LNCAP (cell line): ENCODE measurements around the gene TBX5.

Source experiments
- TF ChIP-seq, protein P1 (sequence below): fragments of 450-650 bp; IDR thresholded peaks from 2 replicates; pipeline ENCODE4 v1.5.1; 2017; ENCODE audit warnings: mild to moderate bottlenecking

TBX5 gene

DNA sequence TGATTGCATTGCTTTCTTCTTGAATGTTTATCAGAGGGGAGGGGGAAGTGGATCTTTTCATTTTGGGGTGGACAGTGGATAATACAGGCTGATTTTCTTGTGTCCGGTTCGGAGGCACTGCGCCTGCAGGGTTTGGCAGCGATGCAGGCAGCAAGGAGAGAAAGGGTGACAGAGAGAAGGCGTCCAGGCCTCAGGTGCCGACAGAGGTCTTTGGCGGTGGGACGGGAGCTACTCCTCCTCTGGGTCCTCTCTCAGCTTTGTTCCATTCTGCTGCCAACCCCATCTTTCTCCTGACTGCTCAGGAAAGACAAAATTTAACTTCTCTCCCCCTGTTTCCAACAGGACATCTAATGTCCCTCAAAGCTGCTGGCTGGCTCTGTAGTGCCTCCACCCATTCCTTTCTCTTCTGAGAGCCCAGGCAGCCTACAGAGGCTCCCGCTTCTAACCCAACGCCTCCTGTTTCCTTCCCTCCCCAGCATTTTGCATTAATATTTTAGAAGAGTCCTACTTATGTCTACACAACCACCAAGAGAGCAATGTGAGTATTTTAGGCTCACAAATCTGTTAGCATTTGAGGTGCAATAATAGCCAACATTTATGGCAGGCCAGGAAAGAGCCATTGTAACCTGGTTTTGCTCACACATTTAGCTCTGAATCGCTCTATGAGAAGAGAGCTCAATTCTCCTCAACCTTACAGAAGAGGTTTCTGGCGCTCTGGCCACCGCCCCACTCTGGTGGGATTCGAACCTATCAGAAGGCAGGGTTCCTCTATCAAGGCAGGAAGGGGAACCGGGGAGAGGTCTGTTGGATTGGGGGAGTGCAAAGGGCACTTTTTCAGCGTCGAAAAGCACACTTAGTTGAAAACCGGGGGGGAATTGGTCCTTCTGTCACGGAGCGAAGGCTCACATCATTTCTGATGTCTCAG, 7.1 kb upstream of the TBX5 start:
- TF ChIP-seq, protein P1, sequence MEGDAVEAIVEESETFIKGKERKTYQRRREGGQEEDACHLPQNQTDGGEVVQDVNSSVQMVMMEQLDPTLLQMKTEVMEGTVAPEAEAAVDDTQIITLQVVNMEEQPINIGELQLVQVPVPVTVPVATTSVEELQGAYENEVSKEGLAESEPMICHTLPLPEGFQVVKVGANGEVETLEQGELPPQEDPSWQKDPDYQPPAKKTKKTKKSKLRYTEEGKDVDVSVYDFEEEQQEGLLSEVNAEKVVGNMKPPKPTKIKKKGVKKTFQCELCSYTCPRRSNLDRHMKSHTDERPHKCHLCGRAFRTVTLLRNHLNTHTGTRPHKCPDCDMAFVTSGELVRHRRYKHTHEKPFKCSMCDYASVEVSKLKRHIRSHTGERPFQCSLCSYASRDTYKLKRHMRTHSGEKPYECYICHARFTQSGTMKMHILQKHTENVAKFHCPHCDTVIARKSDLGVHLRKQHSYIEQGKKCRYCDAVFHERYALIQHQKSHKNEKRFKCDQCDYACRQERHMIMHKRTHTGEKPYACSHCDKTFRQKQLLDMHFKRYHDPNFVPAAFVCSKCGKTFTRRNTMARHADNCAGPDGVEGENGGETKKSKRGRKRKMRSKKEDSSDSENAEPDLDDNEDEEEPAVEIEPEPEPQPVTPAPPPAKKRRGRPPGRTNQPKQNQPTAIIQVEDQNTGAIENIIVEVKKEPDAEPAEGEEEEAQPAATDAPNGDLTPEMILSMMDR = no peak

DNA sequence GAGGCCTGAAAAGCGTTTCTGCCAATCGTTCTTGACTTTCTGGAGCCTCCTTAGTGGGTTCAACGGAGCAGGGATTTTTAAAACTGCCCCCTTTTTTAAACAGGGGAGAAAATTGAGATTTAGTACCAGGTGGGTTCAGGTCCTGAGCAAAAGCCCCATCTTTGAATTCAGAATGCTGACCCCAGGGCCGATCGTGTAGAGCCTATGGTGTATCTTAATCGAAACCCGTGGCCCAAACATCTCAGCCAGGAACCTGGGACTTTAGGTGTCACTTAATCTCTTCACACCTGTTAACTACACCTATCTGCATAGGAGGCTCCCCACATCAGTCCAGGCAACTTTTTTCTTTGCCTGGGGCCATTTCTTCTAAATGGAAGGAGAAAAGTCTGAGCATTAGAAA, 6.4 kb upstream of the TBX5 start:
- TF ChIP-seq, protein P1 = no peak

DNA sequence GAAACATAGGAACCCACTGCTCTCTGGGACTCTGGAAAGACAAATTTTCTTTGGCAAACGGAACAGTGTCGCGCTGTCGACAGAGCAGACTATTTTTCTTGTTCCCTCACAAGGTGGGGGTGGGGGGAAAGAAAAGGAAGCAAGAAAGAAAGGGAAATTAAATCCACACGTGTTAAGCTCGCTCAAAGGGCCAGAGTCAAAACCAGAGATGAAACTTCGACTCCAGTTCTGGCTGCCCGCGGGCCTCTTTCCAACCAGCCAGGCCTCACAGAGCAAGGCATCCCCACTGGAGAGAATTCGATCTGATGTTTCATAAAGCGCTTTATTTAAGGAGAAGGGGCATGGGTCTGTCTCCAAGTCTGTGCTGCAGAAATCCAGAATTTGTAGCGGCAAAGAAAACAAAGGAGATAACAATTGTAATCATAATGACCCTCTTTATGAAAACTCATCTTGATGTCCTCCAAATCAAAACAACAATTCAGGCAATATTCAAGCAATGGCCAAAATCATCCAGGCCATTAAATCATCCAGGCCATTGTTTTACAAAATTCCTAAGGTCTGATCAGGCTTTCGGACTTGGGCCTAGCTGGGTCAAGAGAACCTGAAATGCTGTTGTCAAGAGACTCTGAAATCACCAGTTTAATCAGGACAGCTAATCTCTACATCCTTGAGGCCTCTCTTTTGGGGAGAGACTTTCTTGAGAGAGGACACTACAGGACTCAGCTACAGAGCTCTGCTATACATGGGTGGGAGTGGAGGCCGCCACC, 5.3 kb upstream of the TBX5 start:
- TF ChIP-seq, protein P1 = no peak

DNA sequence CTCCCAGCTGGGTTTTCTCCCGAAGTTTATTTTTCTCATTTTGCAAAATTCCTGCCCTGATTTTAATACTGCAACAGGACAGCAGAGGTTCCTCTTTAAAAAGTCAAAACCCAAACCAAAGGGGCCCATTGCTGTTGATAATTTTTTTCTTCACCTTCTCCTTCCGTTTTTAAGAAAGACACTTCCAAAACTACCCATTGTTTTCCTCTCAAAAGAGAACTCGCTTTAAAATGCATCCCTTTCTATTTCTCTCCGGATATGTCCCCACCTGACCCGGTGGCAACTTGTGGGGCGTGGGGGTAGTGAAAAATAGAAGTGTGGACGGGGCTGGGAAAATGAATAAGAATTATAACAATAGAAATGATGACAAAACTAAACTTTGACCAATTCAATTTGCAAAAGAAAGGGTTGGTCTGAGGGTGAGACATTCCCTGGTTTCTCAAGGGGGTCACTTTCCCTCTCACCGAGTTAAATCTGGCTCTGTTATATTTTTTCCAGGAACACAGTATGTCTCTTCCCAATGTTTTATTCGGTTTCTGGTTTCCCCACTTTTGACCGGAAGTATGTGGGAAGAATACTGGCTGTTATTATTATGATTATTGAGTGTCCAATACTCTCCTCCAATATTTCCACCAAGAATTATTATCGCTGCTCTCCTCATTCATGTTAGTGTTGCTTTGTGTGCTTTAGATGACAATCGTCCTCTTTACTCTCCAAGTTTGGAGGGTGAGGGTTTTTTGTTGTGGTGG, 4.1 kb upstream of the TBX5 start:
- TF ChIP-seq, protein P1 = no peak

DNA sequence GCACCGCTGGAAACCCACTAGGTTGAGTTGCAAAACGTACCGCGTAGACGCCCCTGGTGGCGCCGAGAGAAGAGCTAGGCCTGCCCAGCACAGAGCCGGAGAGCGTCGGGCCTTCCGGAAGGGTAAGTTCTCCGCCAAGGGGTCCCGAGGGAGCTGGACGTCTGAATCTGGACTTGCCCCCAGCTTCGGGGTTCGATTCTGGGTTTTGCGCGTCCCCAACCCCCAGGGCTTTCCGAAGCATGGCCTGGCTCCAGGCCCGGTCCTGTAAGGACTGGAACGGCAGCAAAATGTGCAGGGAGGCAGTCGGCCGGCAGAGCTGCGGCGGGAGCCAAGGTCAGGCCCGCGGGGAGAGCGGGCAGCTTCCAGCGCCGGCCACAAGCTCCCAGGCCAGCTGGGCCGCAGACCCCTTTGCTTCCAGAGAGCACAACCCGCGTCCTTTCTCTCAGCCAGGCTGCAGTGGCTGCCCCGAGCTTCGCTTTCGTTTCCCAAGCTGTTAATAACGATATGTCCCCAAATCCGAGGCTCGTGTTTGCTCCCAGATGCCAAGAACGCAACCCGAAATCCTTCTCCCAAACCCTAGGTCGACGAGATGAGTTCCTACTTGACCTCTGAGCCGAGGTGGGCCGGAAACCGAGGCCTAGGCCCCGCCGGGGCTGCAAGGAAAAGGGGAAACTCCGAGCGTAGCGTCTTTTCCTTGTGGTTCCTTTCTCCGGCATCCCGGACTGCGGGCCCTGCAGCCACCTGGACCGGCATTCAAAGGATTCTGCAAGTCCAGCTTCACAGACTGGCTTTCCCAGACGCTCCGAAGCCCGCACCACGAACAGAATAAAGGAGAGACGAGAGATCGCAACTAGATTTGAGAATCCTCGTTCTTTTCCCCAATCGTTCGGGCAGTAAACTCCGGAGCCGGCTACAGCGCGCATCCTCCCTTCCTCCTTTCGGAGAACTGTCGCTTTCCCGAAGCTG, 3.2 kb upstream of the TBX5 start:
- TF ChIP-seq, protein P1 = no peak

DNA sequence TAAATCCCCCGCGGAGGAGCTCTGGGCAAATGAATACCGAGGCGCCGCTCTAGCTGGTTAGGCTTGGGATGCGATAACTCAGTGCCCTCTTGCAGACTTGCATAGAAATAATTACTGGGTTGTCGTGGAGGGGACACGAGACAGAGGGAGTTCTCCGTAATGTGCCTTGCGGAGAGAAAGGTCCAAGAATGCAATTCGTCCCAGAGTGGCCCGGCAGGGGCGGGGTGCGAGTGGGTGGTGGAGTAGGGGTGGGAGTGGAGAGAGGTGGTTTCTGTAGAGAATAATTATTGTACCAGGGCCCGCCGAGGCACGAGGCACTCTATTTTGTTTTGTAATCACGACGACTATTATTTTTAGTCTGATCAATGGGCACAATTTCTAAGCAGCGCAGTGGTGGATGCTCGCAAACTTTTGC, 2.5 kb upstream of the TBX5 start:
- TF ChIP-seq, protein P1 = no peak
